Measurements from ENCODE around the gene PDGFD. TPM values are rescaled to one million over a fixed set of nuclear protein-coding genes. Genes with fewer than 3 reads are reported as not detected.

Gene PDGFD
- total RNA-seq, 1 experiment from 2014 or later: 2.6 TPM

- TF ChIP-seq, protein P1, sequence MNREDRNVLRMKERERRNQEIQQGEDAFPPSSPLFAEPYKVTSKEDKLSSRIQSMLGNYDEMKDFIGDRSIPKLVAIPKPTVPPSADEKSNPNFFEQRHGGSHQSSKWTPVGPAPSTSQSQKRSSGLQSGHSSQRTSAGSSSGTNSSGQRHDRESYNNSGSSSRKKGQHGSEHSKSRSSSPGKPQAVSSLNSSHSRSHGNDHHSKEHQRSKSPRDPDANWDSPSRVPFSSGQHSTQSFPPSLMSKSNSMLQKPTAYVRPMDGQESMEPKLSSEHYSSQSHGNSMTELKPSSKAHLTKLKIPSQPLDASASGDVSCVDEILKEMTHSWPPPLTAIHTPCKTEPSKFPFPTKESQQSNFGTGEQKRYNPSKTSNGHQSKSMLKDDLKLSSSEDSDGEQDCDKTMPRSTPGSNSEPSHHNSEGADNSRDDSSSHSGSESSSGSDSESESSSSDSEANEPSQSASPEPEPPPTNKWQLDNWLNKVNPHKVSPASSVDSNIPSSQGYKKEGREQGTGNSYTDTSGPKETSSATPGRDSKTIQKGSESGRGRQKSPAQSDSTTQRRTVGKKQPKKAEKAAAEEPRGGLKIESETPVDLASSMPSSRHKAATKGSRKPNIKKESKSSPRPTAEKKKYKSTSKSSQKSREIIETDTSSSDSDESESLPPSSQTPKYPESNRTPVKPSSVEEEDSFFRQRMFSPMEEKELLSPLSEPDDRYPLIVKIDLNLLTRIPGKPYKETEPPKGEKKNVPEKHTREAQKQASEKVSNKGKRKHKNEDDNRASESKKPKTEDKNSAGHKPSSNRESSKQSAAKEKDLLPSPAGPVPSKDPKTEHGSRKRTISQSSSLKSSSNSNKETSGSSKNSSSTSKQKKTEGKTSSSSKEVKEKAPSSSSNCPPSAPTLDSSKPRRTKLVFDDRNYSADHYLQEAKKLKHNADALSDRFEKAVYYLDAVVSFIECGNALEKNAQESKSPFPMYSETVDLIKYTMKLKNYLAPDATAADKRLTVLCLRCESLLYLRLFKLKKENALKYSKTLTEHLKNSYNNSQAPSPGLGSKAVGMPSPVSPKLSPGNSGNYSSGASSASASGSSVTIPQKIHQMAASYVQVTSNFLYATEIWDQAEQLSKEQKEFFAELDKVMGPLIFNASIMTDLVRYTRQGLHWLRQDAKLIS (CRISPR knock-in tag; IDR thresholded peaks at IDR 0.05; ENCODE audit: borderline replicate concordance): peak; percentile 75; the same call in 1 of the 2 replicates
- no peak for TF ChIP-seq CREB1 (CRISPR knock-in tag; IDR thresholded peaks at IDR 0.05)
- no peak for TF ChIP-seq OVOL2 (CRISPR knock-in tag; IDR thresholded peaks at IDR 0.05; ENCODE audit: borderline replicate concordance)
- TF ChIP-seq, protein P2, sequence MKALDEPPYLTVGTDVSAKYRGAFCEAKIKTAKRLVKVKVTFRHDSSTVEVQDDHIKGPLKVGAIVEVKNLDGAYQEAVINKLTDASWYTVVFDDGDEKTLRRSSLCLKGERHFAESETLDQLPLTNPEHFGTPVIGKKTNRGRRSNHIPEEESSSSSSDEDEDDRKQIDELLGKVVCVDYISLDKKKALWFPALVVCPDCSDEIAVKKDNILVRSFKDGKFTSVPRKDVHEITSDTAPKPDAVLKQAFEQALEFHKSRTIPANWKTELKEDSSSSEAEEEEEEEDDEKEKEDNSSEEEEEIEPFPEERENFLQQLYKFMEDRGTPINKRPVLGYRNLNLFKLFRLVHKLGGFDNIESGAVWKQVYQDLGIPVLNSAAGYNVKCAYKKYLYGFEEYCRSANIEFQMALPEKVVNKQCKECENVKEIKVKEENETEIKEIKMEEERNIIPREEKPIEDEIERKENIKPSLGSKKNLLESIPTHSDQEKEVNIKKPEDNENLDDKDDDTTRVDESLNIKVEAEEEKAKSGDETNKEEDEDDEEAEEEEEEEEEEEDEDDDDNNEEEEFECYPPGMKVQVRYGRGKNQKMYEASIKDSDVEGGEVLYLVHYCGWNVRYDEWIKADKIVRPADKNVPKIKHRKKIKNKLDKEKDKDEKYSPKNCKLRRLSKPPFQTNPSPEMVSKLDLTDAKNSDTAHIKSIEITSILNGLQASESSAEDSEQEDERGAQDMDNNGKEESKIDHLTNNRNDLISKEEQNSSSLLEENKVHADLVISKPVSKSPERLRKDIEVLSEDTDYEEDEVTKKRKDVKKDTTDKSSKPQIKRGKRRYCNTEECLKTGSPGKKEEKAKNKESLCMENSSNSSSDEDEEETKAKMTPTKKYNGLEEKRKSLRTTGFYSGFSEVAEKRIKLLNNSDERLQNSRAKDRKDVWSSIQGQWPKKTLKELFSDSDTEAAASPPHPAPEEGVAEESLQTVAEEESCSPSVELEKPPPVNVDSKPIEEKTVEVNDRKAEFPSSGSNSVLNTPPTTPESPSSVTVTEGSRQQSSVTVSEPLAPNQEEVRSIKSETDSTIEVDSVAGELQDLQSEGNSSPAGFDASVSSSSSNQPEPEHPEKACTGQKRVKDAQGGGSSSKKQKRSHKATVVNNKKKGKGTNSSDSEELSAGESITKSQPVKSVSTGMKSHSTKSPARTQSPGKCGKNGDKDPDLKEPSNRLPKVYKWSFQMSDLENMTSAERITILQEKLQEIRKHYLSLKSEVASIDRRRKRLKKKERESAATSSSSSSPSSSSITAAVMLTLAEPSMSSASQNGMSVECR (CRISPR knock-in tag; IDR thresholded peaks at IDR 0.05; ENCODE audit: borderline replicate concordance): 0 out of 2 replicates have a peak, but pooled peaks have one; percentile 67
- TF ChIP-seq ESRRA (CRISPR knock-in tag; IDR thresholded peaks at IDR 0.05; ENCODE audit: borderline replicate concordance): no peak
- no peak for TF ChIP-seq ATF2 (CRISPR knock-in tag; IDR thresholded peaks at IDR 0.05; ENCODE audit: borderline replicate concordance, low read depth)
- no peak for TF ChIP-seq ATF3 (CRISPR knock-in tag; conservative IDR thresholded peaks at IDR 0.05)
- TF ChIP-seq, protein P3, sequence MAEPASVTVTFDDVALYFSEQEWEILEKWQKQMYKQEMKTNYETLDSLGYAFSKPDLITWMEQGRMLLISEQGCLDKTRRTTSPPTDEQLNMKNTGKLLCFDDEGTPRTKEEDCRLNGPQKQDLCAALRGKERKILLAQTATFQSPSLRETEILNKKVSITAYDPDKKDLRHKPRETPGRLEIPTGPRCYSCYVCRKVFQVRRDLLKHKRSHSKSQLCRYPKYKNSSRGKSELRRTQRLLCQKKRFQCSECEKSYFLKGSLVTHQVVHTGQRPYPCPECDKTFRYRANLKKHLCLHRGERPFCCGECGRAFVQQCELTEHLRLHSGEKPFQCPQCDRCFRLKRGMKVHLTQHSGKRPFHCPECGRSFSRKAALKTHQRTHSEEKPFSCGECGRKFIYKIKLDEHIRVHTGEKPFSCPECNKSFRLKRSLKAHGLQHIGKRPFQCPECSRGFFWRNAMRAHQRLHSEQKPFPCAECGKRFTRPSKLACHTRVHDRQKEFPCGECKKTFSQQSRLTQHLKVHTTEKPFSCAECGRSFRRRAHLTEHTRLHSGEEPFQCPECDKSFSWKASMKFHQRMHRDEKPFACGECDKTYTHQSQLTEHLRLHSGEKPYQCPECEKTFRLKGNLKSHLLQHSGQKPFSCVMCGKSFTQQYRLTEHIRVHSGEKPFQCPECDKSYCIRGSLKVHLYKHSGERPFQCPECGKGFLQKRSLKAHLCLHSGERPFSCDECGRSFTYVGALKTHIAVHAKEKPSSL (CRISPR knock-in tag; conservative IDR thresholded peaks at IDR 0.05): no peak
- no peak for TF ChIP-seq SOX15 (CRISPR knock-in tag; IDR thresholded peaks at IDR 0.05)
- TF ChIP-seq NFATC4 (CRISPR knock-in tag; IDR thresholded peaks at IDR 0.05): no peak
- peak; percentile 77; the same call in 1 of the 2 replicates for TF ChIP-seq CREM (CRISPR knock-in tag; IDR thresholded peaks at IDR 0.05)
- TF ChIP-seq ZNF121 (CRISPR knock-in tag; IDR thresholded peaks at IDR 0.05): 0 out of 2 replicates have a peak, but pooled peaks have one; percentile 43
- no peak for TF ChIP-seq JUN (CRISPR knock-in tag; IDR thresholded peaks at IDR 0.05)
- TF ChIP-seq, protein P4, sequence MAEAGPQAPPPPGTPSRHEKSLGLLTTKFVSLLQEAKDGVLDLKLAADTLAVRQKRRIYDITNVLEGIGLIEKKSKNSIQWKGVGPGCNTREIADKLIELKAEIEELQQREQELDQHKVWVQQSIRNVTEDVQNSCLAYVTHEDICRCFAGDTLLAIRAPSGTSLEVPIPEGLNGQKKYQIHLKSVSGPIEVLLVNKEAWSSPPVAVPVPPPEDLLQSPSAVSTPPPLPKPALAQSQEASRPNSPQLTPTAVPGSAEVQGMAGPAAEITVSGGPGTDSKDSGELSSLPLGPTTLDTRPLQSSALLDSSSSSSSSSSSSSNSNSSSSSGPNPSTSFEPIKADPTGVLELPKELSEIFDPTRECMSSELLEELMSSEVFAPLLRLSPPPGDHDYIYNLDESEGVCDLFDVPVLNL (CRISPR knock-in tag; IDR thresholded peaks at IDR 0.05; ENCODE audit: borderline replicate concordance, low read depth): no peak
- peak; percentile 84; the same call in 1 of the 2 replicates for TF ChIP-seq FOXP1 (CRISPR knock-in tag; IDR thresholded peaks at IDR 0.05; ENCODE audit: borderline replicate concordance)
- peak; percentile 84; the same call in 1 of the 2 replicates for TF ChIP-seq ETV6 (CRISPR knock-in tag; IDR thresholded peaks at IDR 0.05)
- TF ChIP-seq NR3C1 (CRISPR knock-in tag; conservative IDR thresholded peaks at IDR 0.05; ENCODE audit: low read depth): no peak
- no peak for TF ChIP-seq ZNF416 (CRISPR knock-in tag; IDR thresholded peaks at IDR 0.05)
- TF ChIP-seq NFE2L1 (CRISPR knock-in tag; IDR thresholded peaks at IDR 0.05): no peak
- TF ChIP-seq ERG (CRISPR knock-in tag; IDR thresholded peaks at IDR 0.05): no peak
- TF ChIP-seq ZNF232 (CRISPR knock-in tag; IDR thresholded peaks at IDR 0.05): peak; percentile 63; the same call in 1 of the 2 replicates
- no peak for TF ChIP-seq SMAD3 (CRISPR knock-in tag; IDR thresholded peaks at IDR 0.05; ENCODE audit: borderline replicate concordance)
- TF ChIP-seq, protein P5, sequence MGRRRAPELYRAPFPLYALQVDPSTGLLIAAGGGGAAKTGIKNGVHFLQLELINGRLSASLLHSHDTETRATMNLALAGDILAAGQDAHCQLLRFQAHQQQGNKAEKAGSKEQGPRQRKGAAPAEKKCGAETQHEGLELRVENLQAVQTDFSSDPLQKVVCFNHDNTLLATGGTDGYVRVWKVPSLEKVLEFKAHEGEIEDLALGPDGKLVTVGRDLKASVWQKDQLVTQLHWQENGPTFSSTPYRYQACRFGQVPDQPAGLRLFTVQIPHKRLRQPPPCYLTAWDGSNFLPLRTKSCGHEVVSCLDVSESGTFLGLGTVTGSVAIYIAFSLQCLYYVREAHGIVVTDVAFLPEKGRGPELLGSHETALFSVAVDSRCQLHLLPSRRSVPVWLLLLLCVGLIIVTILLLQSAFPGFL (CRISPR knock-in tag; IDR thresholded peaks at IDR 0.05; ENCODE audit: borderline replicate concordance): no peak
Measured at GRCh38 chr11:104164028-104164520, at the start of gene PDGFD (continued).

Data from WTC11 (cell line).